MG63 (cell line): Measurements from ENCODE around the gene DLL4. TPM values are rescaled to one million over a fixed set of nuclear protein-coding genes. Genes with fewer than 3 reads are reported as not detected.

Experiments
- DNase-seq: peaks from one replicate; pipeline ENCODE4 v3.0.0-alpha.2; 2020
- H3K27me3 ChIP-seq: fragments of 250-450 bp; sonication (Bioruptor Pico); 2 replicates; pipeline ENCODE4 v1.5.1; 2020; ENCODE audit warnings: mild to moderate bottlenecking, moderate library complexity
- H3K36me3 ChIP-seq: fragments of 250-450 bp; sonication (Bioruptor Pico); 2 replicates; pipeline ENCODE4 v1.5.1; 2020; ENCODE audit warnings: mild to moderate bottlenecking, moderate library complexity
- H3K4me3 ChIP-seq: fragments of 250-450 bp; sonication (Bioruptor Pico); 2 replicates; pipeline ENCODE4 v1.5.1; 2020; ENCODE audit warnings: mild to moderate bottlenecking, moderate library complexity
- H3K9me3 ChIP-seq: fragments of 250-450 bp; sonication (Bioruptor Pico); 2 replicates; pipeline ENCODE4 v1.5.1; 2020; ENCODE audit warnings: mild to moderate bottlenecking, moderate library complexity
- total RNA-seq: library from RNA; depleted of rRNA; stranded (reverse); fragments of >200 nt; shearing (Covaris generic); gene quantifications from 2 replicates; pipeline ENCODE4 v1.2.3, GENCODE V29; 2014; ENCODE audit warnings: low replicate concordance; rRNA removed

Gene DLL4
- total RNA-seq, 1 experiment from 2014 or later, result not detected

DNA sequence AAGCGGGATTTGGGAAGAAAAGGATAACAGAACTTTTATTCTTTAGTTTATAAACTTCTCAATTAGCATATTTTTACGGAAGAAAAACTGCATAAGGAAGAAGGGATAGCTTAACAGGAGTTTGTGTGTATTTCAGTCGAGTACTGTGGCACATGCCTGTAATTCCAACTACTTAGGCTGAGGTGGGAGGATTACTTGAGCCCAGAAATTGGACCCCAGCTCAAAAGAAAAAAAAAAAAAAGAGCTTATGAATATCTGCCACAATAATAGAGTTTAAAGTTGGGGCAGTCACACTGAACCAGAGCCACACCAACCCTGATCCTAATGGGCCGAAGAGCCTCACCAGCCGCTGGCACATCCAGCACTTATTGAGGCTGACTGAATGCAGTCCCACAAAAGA lies 55.3 kb downstream of the DLL4 start:
- no peak for DNase-seq
- no peak overlapping the region for H3K4me3 ChIP-seq
- no peaks in the 10 kb centered on the region for H3K9me3 ChIP-seq
- H3K36me3 ChIP-seq, result peaks cover 82% of the 10 kb centered on the region
- no peaks in the 10 kb centered on the region for H3K27me3 ChIP-seq

DNA sequence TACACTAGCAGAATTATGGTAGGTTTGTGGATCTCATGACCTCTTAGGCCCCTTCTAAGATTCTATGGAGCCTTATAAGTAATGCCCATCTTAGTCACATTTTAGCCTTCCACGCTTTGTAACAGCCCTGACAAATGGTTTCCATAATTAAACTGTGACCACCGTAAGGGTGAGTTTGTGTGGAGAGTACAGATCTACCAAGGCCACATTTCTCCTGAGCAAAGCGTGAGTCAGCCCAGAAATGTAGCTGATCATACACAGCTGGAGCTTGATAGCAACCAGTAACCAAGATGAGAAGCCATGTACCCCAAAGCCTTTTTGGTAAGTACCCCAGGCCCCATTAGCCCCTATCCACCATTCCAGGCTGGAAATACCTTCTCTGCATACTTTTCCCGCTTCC lies 55.8 kb downstream of the DLL4 start:
- no peaks in the 10 kb centered on the region for H3K9me3 ChIP-seq
- no peaks in the 10 kb centered on the region for H3K27me3 ChIP-seq
- H3K4me3 ChIP-seq, result no peak overlapping the region
- peak; percentile 24 for DNase-seq
- H3K36me3 ChIP-seq, result peaks cover 81% of the 10 kb centered on the region

DNA sequence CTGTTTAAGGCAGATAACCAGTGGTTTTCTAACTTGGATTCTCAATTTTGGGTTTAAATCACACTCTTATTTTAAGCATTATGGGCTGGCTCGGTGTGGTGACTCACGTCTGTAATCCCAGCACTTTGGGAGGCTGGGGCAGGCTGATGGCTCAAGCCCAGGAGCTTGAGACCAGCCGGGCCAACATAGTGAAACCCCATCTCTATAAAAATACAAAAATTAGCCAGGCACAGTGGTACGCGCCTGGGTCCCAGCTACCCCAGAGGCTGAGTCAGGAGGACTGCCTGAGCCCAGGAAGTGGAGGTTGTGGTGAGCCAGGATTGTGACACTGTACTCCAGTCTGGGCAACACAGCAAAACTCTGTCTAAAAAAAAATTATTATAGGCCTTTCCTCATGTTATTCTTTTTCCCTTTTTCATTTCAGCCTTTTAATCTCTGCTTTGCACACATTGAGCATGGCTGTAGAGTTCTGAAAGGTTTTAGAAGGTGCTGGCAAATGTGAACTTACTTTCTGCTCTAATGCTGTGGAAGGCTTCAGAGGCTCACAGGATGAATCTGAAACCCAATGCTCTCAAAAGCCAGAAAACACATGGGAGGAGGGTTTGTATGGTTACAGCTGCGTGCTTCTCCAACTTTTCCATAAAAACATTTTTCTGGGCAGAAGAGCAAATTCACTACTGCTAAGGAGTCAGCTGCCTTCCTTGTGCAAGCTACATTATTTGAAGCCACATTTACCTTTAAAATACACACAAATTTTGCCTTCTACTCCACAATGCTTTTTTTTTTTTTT lies 56.6 kb downstream of the DLL4 start:
- peak; percentile 41 for DNase-seq
- H3K36me3 ChIP-seq, result peaks cover 83% of the 10 kb centered on the region
- H3K27me3 ChIP-seq, result no peaks in the 10 kb centered on the region
- no peaks in the 10 kb centered on the region for H3K9me3 ChIP-seq
- H3K4me3 ChIP-seq, result no peak overlapping the region

DNA sequence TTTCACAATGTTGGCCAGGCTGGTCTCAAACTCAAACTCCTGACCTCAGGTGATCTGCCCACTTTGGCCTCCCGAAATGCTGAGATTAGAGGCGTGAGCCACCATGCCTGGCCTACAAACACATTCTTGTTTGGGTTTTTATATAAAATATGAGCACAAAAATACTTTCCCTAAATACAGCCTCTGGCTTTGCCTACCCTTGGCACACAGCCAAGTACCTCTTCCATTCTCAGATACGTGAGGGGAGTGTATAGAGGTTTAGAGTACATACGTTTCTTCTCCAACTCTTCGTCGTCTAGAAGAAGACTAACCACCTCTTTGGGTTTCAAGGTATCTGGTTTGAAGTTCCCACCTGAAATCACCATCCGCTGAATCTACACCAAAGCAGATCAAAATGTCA lies 57.7 kb downstream of the DLL4 start:
- no peak for DNase-seq
- Histone ChIP-seq H3K9me3 (no peaks in the 10 kb centered on the region), H3K36me3 (peaks cover 83% of the 10 kb centered on the region), H3K4me3 (no peak overlapping the region), H3K27me3 (no peaks in the 10 kb centered on the region)

DNA sequence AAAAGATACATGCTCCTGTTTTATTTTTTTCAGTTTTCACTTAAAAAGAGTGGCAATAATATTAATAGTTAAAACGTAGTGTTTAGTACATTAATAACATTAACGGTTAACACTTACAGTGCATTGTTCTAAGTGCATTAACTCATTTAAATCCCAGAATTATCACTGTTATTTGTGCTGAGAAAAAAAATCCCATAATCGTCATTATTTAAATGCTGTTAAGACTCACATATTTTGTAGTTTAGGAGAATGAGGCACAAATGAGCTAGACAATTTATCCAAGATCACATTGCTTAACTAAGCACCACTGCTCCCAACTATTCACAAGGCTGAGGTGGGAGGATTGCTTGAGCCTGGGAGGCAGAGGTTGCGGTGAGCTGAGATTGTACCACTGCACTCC lies 59.0 kb downstream of the DLL4 start:
- Histone ChIP-seq H3K27me3 (no peaks in the 10 kb centered on the region), H3K36me3 (peaks cover 80% of the 10 kb centered on the region), H3K9me3 (no peaks in the 10 kb centered on the region), H3K4me3 (no peak overlapping the region)
- no peak for DNase-seq

Other genes with a start within 250 kb of the DLL4 start
- gene RAD51, start 234.2 kb upstream of the DLL4 start, total RNA-seq, result 14.5 and 16.9 TPM in 2 replicates
- 43.1 and 53.4 TPM in 2 replicates for gene RMDN3, start 174.1 kb upstream of the DLL4 start, total RNA-seq
- gene GCHFR, start 165.3 kb upstream of the DLL4 start, total RNA-seq, result 3.5 and 4.4 TPM in 2 replicates
- not detected in 2 replicates for gene C15orf62, start 159.4 kb upstream of the DLL4 start, total RNA-seq
- 6.4 and 27.8 TPM in 2 replicates for gene ZFYVE19, start 122.3 kb upstream of the DLL4 start, total RNA-seq
- gene DNAJC17, start 121.9 kb upstream of the DLL4 start, total RNA-seq, result 44.9 and 75.8 TPM in 2 replicates
- gene PPP1R14D, start 100.6 kb upstream of the DLL4 start, total RNA-seq, result not detected in 2 replicates
- not detected in 2 replicates for gene SPINT1, start 85.3 kb upstream of the DLL4 start, total RNA-seq
- gene RHOV, start 55.1 kb upstream of the DLL4 start, total RNA-seq, result 0.49 TPM in 1 of 2 replicates, not detected in the other
- gene VPS18, start 34.9 kb upstream of the DLL4 start, total RNA-seq, result 14.0 and 24.8 TPM in 2 replicates
- gene CHAC1, start 24.1 kb downstream of the DLL4 start, total RNA-seq, result 8.8 and 18.5 TPM in 2 replicates
- 12.2 and 15.3 TPM in 2 replicates for gene INO80, start 186.9 kb downstream of the DLL4 start, total RNA-seq